Measurements from ENCODE around the gene ZFAND3.

- TF ChIP-seq CTCF (IDR thresholded peaks at IDR 0.05; ENCODE audit: extremely low read depth in 1 of 2, insufficient read depth in 1 of 2, low read depth in 1 of 2, low read length in 2 of 2) (no peak), POLR2AphosphoS5 (IDR thresholded peaks at IDR 0.05; ENCODE audit: insufficient read depth, low read depth, low read length) (no peak), POLR2A (IDR thresholded peaks at IDR 0.05; ENCODE audit: low read depth, low read length) (no peak), JUN (IDR thresholded peaks at IDR 0.05; ENCODE audit: borderline replicate concordance, insufficient read depth, insufficient read length, low read depth) (no peak), MYC (IDR thresholded peaks at IDR 0.05; ENCODE audit: low read depth, low read length) (no peak), EZH2 (IDR thresholded peaks at IDR 0.05; ENCODE audit: borderline replicate concordance, low read depth, low read length, severe bottlenecking) (no peak), MAX (IDR thresholded peaks at IDR 0.05; ENCODE audit: insufficient read depth, insufficient read length) (no peak), FOS (IDR thresholded peaks at IDR 0.05; ENCODE audit: borderline replicate concordance, insufficient read depth, low read length) (no peak), GATA2 (IDR thresholded peaks at IDR 0.05; ENCODE audit: insufficient read depth, insufficient read length, low read depth, low read length) (no peak)
Measured at GRCh38 chr6:38057994-38058393, 238.5 kb downstream of the ZFAND3 start.
